Stimulated activated naive CD4-positive, alpha-beta T cell (primary cell): Measurements from ENCODE around the gene LRP3.

ENCODE experiments used
- DNase-seq, 6 experiments: peaks; one replicate each; lab custom pipeline; 2025; lab: John Stamatoyannopoulos, UW

LRP3 gene

GRCh38 chr19:33255781-33256180, 61.7 kb downstream of the LRP3 start:
- DNase-seq = no peak

- no peak for DNase-seq
Measured at GRCh38 chr19:33256261-33256660, 62.1 kb downstream of the LRP3 start.

DNA sequence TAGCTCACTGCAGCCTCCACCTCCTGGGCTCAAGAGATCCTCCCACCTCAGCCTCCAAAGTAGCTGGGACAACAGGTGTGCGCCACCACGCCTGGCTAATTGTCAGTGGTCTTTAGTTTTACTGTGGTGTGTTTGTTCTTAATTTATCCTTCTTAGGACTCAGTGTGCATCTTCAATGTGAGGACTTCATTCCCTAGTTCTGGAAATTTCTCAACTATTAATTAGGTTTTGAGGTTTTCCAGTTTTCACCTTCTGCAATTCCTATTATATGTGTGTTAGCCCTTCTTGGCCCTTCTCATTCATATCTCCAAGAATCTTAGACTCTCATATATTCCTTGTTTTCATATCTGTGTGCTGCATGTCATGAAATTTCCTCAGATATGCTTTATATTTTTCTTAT, 63.7 kb downstream of the LRP3 start:
- no peak for DNase-seq
